GM13977 (cell line): Measurements from ENCODE around the gene ARID5A.

Experiments used
- DNase-seq: peaks from one replicate; pipeline ENCODE4 v3.0.0; 2012; ENCODE audit warnings: low spot score
- in situ Hi-C: fragments of 300-500 bp; cut with MboI; formaldehyde crosslinking; loops from one replicate; pipeline ENCODE4 v1.12.0; 2022; ENCODE audit warnings: low sequenced_read_pairs, low pct_unique_long_range_greater_than_20kb, mixed read lengths, inconsistent platforms; ENCODE audit not compliant: unreplicated experiment
- TF ChIP-seq, protein P1 (sequence below): IDR thresholded peaks from 2 replicates; pipeline ENCODE4 v1.5.1; 2012; ENCODE audit warnings: mild to moderate bottlenecking, control low read depth; ENCODE audit not compliant: insufficient read depth; ENCODE audit errors: extremely low read depth, missing control alignments

The ARID5A gene, protein sequence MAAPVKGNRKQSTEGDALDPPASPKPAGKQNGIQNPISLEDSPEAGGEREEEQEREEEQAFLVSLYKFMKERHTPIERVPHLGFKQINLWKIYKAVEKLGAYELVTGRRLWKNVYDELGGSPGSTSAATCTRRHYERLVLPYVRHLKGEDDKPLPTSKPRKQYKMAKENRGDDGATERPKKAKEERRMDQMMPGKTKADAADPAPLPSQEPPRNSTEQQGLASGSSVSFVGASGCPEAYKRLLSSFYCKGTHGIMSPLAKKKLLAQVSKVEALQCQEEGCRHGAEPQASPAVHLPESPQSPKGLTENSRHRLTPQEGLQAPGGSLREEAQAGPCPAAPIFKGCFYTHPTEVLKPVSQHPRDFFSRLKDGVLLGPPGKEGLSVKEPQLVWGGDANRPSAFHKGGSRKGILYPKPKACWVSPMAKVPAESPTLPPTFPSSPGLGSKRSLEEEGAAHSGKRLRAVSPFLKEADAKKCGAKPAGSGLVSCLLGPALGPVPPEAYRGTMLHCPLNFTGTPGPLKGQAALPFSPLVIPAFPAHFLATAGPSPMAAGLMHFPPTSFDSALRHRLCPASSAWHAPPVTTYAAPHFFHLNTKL

DNA sequence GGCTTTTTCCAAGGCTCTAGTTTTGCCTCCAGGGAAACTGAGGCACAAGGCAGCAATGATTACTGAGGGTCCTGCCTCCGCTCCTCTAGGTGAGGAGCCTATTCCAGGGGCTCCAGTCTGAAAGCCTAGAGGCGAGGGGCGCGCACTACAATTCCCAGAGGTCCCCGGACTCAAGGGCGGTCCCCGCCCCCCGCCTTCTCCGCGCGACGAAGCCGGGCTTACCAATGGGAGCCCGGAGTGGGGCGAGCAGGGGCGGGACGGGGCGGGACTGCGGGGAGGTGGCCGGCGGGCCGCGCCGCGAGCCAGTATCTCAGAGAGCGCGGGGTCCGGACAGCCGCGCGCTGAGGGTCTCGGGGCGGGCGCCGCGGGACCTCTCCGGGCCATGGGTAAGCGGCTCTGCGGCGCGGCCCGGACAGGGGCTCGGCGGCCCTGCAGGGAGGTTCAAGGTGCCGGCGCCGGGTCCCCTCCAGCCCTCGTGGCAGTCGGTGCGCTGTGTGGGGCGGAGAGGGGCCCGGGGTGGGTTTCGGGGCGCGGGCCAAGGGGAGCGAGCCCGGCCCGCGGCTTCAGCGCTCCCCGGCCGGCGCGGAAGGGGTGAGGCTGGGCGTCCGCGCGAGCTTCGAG, at the start of gene ARID5A:
TSS of gene ARID5A (plus strand) at position 308 of the 621 bp plus-strand sequence. CDS start at position 383, 75 bp downstream.
- DNase-seq: peak; percentile 93
- in situ Hi-C loops: no loop called here
- TF ChIP-seq, protein P1, sequence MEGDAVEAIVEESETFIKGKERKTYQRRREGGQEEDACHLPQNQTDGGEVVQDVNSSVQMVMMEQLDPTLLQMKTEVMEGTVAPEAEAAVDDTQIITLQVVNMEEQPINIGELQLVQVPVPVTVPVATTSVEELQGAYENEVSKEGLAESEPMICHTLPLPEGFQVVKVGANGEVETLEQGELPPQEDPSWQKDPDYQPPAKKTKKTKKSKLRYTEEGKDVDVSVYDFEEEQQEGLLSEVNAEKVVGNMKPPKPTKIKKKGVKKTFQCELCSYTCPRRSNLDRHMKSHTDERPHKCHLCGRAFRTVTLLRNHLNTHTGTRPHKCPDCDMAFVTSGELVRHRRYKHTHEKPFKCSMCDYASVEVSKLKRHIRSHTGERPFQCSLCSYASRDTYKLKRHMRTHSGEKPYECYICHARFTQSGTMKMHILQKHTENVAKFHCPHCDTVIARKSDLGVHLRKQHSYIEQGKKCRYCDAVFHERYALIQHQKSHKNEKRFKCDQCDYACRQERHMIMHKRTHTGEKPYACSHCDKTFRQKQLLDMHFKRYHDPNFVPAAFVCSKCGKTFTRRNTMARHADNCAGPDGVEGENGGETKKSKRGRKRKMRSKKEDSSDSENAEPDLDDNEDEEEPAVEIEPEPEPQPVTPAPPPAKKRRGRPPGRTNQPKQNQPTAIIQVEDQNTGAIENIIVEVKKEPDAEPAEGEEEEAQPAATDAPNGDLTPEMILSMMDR: no peak

DNA sequence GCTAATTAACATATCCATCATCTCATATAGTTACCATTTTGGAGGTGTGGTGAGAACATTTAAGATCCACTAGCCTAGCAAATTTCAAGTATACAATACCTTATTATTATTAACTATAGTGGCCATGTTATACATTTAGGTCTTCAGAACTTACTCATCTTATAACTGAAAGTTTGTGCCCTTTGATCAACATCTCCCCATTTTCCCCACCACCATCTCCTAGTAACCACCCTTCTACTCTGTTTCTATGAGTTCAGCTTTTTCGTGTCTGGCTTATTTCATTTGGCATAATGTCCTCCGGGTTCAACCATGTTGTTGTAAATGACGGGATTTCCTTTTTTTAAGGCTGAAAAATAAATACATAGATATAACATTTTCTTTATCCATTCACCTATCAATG, 47.3 kb upstream of the ARID5A start:
- TF ChIP-seq, protein P1: no peak
- in situ Hi-C loops: no loop called here
- no peak for DNase-seq

DNA sequence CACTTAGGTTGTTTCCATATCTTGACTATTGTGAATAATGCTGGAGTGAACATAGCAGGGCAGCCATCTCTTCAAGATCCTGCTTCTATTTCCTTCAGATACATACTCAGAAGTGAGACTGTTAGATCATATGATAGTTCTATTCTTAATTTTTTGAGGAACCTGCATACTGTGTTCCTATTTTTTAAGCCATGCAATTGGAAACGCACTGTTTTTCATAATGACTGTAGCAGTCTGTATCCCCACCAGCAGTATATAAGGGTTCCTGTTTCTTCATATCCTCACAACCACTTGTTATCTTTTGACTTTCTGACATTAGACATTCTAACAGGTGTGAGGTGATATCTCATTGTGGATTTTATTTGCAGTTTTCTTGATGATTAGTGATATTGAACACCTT, 46.9 kb upstream of the ARID5A start:
- TF ChIP-seq, protein P1: no peak
- in situ Hi-C loops: no loop called here
- no peak for DNase-seq

DNA sequence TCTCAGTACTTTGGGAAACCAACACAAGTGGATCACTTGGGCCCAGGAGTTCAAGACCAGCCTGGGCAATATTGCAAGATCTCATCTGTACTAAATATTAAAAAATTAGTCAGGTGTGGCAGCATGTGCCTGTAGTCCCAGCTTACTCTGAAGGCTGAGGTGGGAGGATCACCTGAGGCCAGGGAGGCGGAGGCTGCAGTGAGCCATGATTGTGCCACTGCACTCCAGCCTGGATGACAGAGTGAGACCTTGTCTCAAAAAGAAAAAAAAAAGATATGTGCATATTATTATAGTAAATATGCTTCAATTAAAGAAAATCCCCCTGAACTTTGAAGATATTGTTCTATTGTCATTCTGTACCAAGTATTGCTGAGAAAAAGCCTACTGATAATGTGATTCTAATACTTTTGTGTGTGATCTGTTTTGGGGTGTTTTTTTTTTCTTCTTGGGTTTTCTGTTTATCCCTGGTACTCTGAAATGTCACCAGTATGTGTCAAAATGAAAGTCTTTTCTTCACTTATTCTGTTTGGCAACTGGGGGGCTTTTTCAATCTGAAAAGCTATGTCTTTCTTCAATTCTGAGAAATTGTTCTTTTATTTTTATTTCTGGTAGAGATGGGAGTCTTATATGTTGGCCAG, 44.6 kb upstream of the ARID5A start:
- in situ Hi-C loops: no loop called here
- TF ChIP-seq, protein P1: no peak
- no peak for DNase-seq

DNA sequence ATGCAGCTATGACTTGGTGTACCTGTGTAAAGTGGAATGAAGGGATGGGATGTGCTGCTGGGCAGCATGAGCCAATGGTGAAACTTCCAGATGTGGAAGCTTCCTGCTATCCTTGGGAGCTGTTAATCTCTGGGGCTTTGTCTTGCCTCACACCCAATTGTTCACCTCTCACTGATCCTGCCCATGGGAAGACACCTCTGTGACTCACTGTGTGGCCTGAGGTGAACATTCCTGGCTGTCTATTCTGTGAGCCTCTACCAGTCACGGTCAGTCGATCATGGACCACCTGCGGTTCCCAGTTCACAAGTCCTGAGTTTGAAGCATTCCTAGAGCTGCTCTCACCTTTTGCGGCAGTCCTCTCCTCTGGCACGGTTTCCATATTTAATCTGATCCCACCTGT, 43.5 kb upstream of the ARID5A start:
- in situ Hi-C loops: no loop called here
- TF ChIP-seq, protein P1: no peak
- no peak for DNase-seq

DNA sequence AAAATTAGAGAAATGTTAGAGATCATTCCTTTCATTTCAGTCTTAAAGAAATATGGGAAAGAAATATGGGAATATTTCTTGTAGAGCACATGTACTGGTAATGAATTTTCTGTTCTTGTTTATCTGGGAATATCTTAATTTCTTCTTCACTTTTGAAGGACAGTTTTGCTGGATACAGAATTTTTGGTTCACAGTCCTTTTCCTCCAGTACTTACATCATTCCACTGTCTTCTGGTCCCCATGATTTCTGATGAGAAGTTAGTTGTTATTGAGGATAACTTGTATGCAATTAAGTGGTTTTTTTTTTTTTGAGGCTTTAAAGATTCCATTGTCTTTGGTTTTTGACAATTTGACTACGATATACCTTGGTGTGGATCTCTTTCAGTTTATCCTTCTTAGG, 42.4 kb upstream of the ARID5A start:
- TF ChIP-seq, protein P1: no peak
- no peak for DNase-seq
- in situ Hi-C loops: no loop called here
